IPS-20b (cell line): ENCODE data around the gene ADAMTS3.

Experiments used
- H3K27ac ChIP-seq: one replicate; pipeline ENCODE4 v1.5.1; 2013; ENCODE audit warnings: low read length
- H3K27me3 ChIP-seq: 2 replicates; pipeline ENCODE4 v1.6.1; 2013; ENCODE audit warnings: mild to moderate bottlenecking, low read length, inconsistent platforms; ENCODE audit not compliant: insufficient read depth
- H3K36me3 ChIP-seq: 2 replicates; pipeline ENCODE4 v1.6.1; 2013; ENCODE audit warnings: low read depth, mild to moderate bottlenecking, inconsistent platforms, low read length, moderate library complexity; ENCODE audit not compliant: insufficient read depth
- H3K4me1 ChIP-seq: 2 replicates; pipeline ENCODE4 v1.6.1; 2013; ENCODE audit warnings: mild to moderate bottlenecking, control low read depth, inconsistent platforms, low read length, moderate library complexity; ENCODE audit not compliant: insufficient read depth
- H3K4me3 ChIP-seq: 2 replicates; pipeline ENCODE4 v1.5.1; 2013; ENCODE audit warnings: mild to moderate bottlenecking, low read length, inconsistent platforms
- H3K9ac ChIP-seq: 2 replicates; pipeline ENCODE4 v1.6.1; 2013; ENCODE audit warnings: low read depth, mild to moderate bottlenecking, inconsistent platforms, low read length, moderate library complexity
- H3K9me3 ChIP-seq: 2 replicates; pipeline ENCODE4 v1.6.1; 2013; ENCODE audit warnings: mild to moderate bottlenecking, low read depth, low read length, inconsistent platforms; ENCODE audit not compliant: insufficient read depth

The ADAMTS3 gene

DNA sequence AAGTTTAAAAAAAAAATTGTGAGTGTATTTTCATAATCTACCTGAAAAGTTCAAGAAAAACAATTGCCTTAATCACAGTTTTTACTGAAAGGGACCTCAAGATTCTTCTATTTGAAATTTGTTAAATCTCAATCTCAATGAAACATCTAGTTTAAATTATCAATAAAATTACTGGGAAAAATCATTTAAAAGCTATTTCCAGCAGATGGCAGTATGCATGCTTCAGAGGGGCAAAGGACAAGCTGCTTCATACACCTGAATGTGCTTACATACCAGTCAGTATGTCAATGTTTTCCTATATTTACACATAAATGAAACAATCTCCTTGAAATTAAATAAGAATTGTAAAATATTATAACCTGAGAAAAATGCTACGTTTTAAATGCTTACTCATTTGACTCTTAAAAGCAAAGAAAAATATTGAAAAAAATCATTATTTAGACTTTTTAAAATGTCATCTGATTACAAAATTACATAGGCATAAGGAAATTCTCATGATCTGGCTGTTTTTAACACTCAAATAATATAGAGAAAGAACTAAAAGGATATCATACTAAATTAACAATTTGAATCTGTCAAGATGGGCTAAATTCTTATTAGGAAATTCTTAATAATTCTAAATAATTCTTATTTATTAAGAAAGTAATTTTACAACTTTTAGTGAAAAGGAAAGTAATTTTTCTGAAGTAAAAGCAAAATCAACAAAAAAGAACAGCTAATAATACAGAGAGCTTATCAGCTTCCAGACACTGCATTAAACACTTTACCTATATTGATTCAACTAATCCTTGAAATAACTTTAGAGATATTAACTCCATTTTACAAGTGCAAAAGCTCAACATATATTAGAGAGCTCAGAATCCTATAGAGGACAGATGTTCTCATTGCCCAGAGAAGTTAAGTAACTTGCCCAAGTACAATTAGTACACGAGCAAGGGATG is 242.1 kb downstream of the ADAMTS3 start:
- Histone ChIP-seq H3K4me1 (no peaks in the 10 kb centered on the region; the same call in none of the 2 replicates), H3K9me3 (no peaks in the 10 kb centered on the region), H3K9ac (no peak overlapping the region), H3K27me3 (no peaks in the 10 kb centered on the region), H3K27ac (no peak overlapping the region), H3K36me3 (no peaks in the 10 kb centered on the region), H3K4me3 (no peak overlapping the region)

DNA sequence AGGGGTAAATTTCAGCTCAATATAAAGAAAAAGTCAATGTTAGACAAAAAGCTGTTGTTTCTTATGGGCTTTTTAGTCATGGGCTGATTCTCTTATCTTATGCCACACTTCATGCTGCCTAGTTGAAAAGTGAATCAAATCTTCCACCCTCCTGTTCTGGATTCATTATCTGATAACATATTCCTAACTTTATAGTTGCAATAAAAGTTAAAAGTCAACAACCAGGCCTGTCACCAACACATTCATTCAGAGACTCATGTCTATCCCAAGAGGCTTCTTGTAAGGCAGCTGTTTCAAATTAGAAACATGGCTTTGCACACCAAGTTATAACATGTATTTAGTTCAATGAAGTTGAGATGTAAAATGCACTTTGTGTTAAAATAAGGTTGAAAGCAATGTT is 243.8 kb downstream of the ADAMTS3 start:
- H3K4me1 ChIP-seq = no peaks in the 10 kb centered on the region; the same call in none of the 2 replicates
- no peak overlapping the region for H3K4me3 ChIP-seq
- H3K9ac ChIP-seq = no peak overlapping the region
- no peaks in the 10 kb centered on the region for H3K9me3 ChIP-seq
- no peaks in the 10 kb centered on the region for H3K36me3 ChIP-seq
- no peak overlapping the region for H3K27ac ChIP-seq
- H3K27me3 ChIP-seq = no peaks in the 10 kb centered on the region

DNA sequence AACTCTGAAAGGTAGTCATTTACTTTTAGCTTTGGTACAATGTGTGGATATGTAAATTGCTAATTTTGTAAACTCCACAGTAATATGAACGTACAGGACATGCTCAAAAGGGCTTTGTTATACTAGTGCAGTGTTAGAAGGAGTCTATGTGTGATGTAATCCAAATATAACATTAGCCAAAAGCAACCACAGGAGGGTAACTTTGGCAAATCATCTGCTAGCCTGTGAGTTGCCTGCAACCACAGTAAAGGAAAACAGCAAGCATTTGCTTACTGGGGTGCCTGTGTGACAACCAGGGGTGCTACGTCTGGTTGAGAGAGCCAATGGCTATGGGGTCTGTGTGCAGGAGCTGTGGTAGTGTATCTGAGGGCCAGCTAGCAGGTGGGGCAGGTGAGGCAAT is 245.8 kb downstream of the ADAMTS3 start:
- no peaks in the 10 kb centered on the region; the same call in none of the 2 replicates for H3K4me1 ChIP-seq
- no peaks in the 10 kb centered on the region for H3K36me3 ChIP-seq
- no peaks in the 10 kb centered on the region for H3K9me3 ChIP-seq
- no peak overlapping the region for H3K27ac ChIP-seq
- no peak overlapping the region for H3K9ac ChIP-seq
- no peak overlapping the region for H3K4me3 ChIP-seq
- H3K27me3 ChIP-seq = no peaks in the 10 kb centered on the region

GRCh38 chr4:72320223-72320948 is 248.6 kb downstream of the ADAMTS3 start:
- Histone ChIP-seq H3K9ac (no peak overlapping the region), H3K27me3 (no peaks in the 10 kb centered on the region), H3K4me3 (no peak overlapping the region), H3K9me3 (no peaks in the 10 kb centered on the region), H3K4me1 (no peaks in the 10 kb centered on the region; the same call in 1 of the 2 replicates), H3K36me3 (no peaks in the 10 kb centered on the region), H3K27ac (no peak overlapping the region)

GRCh38 chr4:72319601-72320021 is 249.4 kb downstream of the ADAMTS3 start:
- no peaks in the 10 kb centered on the region for H3K9me3 ChIP-seq
- H3K36me3 ChIP-seq = no peaks in the 10 kb centered on the region
- no peaks in the 10 kb centered on the region; the same call in 1 of the 2 replicates for H3K4me1 ChIP-seq
- H3K27me3 ChIP-seq = no peaks in the 10 kb centered on the region
- no peak overlapping the region for H3K27ac ChIP-seq
- no peak overlapping the region for H3K4me3 ChIP-seq
- H3K9ac ChIP-seq = no peak overlapping the region

- H3K4me1 ChIP-seq = no peaks in the 10 kb centered on the region; the same call in 1 of the 2 replicates
- no peaks in the 10 kb centered on the region for H3K27me3 ChIP-seq
- no peak overlapping the region for H3K9ac ChIP-seq
- H3K36me3 ChIP-seq = no peaks in the 10 kb centered on the region
- no peak overlapping the region for H3K4me3 ChIP-seq
- H3K27ac ChIP-seq = no peak overlapping the region
- H3K9me3 ChIP-seq = no peaks in the 10 kb centered on the region
Measured at GRCh38 chr4:72318421-72319170, 250.4 kb downstream of the ADAMTS3 start.

- no peak overlapping the region for H3K27ac ChIP-seq
- H3K4me3 ChIP-seq = no peak overlapping the region
- H3K27me3 ChIP-seq = no peaks in the 10 kb centered on the region
Measured at GRCh38 chr4:72314869-72315268, 254.2 kb downstream of the ADAMTS3 start.

DNA sequence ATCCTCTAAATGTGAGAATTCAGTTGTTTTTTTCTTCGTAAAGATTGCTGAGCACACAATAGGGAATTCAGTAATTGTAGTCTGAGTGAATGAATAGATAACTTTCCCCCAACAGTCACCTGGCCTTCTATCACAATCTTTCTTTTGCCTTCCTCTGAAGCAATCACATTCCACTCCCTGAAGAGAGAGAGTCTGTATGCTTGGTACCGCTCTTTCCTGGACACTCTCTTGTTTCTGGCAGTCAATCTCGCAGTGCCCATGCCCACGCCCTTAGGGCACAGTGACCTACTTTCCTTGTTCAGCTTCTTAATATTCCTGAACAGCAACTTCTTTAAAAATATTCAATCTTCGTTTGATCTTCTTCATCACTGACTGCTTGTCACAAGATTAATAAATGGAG is 255.9 kb downstream of the ADAMTS3 start:
- Histone ChIP-seq H3K9ac (no peak overlapping the region), H3K27ac (no peak overlapping the region), H3K4me3 (no peak overlapping the region), H3K4me1 (peaks cover 6% of the 10 kb centered on the region; the same call in 1 of the 2 replicates), H3K36me3 (no peaks in the 10 kb centered on the region), H3K9me3 (no peaks in the 10 kb centered on the region), H3K27me3 (no peaks in the 10 kb centered on the region)

More at GRCh38 chr4:72314869-72315268, 254.2 kb downstream of the ADAMTS3 start:
- Histone ChIP-seq H3K4me1 (peaks cover 6% of the 10 kb centered on the region; the same call in 1 of the 2 replicates), H3K36me3 (no peaks in the 10 kb centered on the region), H3K9me3 (no peaks in the 10 kb centered on the region), H3K9ac (no peak overlapping the region)

DNA sequence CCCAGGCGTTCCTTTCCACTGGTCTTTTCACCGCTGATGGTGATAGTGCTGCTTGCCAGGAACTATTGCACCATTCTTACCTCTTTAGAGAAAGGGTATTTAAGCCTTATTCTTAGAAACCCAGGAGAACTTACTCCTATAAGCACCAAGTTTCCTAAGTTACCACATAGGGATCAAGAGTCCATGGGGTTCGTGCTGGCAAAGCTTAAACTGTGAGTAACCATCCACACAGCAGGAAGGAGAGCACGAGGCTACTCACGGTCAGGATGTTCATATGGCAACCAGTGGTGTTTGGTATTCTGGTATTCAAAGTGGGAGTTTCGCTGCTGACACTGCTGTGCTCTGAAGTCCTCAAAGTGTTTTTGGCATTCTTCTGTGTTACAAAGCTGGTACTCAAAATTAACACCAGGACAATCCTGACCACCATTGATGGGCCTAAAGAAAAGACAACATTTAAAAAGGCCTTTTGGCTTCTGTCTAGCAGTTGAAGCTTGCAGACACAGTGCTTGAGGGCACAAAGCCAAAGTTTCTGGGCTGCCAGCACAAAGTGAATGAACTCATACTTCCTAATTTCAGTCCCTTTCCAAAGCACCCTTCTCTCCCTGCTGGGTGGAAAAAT is 256.9 kb downstream of the ADAMTS3 start:
- no peaks in the 10 kb centered on the region for H3K36me3 ChIP-seq
- no peak overlapping the region for H3K4me3 ChIP-seq
- no peak overlapping the region for H3K27ac ChIP-seq

DNA sequence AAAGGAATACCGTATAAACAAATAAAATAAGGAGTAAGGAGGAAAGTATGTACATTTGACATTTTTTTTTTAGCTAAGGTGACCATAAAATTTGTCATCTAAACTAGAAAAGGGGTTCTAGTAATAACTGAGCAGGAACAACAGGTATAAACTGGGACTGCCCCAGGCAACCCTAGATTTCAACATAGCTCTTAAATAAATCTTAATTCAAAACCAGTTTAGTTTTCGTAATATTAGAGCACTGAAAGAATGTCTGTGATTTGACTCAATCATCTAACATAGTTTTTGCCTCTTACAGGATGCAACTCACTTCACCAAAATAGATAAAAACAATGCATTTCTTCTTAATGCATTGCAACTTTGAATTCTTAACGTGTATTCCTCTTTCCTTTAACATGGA is 257.7 kb downstream of the ADAMTS3 start:
- H3K36me3 ChIP-seq = no peaks in the 10 kb centered on the region
- H3K4me1 ChIP-seq = peaks cover 6% of the 10 kb centered on the region; the same call in 1 of the 2 replicates
- no peak overlapping the region for H3K9ac ChIP-seq
- no peaks in the 10 kb centered on the region for H3K27me3 ChIP-seq
- no peaks in the 10 kb centered on the region for H3K9me3 ChIP-seq
- H3K27ac ChIP-seq = no peak overlapping the region
- H3K4me3 ChIP-seq = no peak overlapping the region

More for the DNA sequence above, 256.9 kb downstream of the ADAMTS3 start:
- no peaks in the 10 kb centered on the region for H3K9me3 ChIP-seq
- H3K4me1 ChIP-seq = peaks cover 6% of the 10 kb centered on the region; the same call in 1 of the 2 replicates
- no peaks in the 10 kb centered on the region for H3K27me3 ChIP-seq
- H3K9ac ChIP-seq = no peak overlapping the region

DNA sequence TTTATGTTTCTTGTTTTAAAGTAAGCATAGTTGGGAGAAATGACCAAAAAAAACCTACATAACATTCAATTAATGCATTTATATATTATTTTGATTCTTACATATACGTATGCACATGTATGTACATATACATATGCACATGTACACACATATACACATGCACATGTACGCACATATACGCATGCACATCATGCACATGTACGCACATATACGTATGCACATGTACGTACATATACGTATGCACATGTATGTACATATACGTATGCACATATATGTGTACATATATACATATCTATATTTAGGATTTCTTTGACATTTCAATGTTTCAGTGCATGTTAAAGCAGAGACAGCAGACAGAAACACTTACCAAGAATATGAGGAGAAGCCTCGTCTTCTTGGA is 263.4 kb downstream of the ADAMTS3 start:
- Histone ChIP-seq H3K36me3 (no peaks in the 10 kb centered on the region), H3K27ac (no peak overlapping the region), H3K4me3 (no peak overlapping the region), H3K27me3 (no peaks in the 10 kb centered on the region), H3K9ac (no peak overlapping the region), H3K9me3 (no peaks in the 10 kb centered on the region), H3K4me1 (no peaks in the 10 kb centered on the region)
